Measurements from ENCODE around the gene ESYT3. TPM values are rescaled to one million over a fixed set of nuclear protein-coding genes. Genes with fewer than 3 reads are reported as not detected.

The ESYT3 gene
- total RNA-seq, 2 experiments from 2014 or later: 0.22 TPM; not detected in 1

GRCh38 chr3:138400651-138401070, 33.8 kb upstream of the ESYT3 start:
- no peaks in the 10 kb centered on the region for H3K4me1 Mint-ChIP-seq (ENCODE audit: low read depth)
- H3K9me3 Mint-ChIP-seq: no peaks in the 10 kb centered on the region
- intact Hi-C loops (cut with DNase I, micrococcal nuclease): no loop called here
- no peaks in the 10 kb centered on the region for H3K36me3 ChIP-seq (ENCODE audit: insufficient read depth, low read length)
- ChIA-PET CTCF (no interaction called here), POLR2A (no interaction called here)
- H3K4me1 ChIP-seq (ENCODE audit: insufficient read depth, low read length): no peaks in the 10 kb centered on the region
- H3K4me3 Mint-ChIP-seq: no peak overlapping the region
- H3K27me3 ChIP-seq (ENCODE audit: control insufficient read depth in 1 of 2, insufficient read depth in 2 of 2, low read length in 2 of 2): no peaks in the 10 kb centered on the region
- H3K27me3 Mint-ChIP-seq: peaks cover 4% of the 10 kb centered on the region
- no peak overlapping the region for H3K27ac ChIP-seq (ENCODE audit: low read depth in 1 of 2, low read length in 2 of 2)
- ATAC-seq (ENCODE audit: poor library complexity): no peak
- H3K9me3 ChIP-seq (ENCODE audit: control insufficient read depth in 1 of 2, insufficient read depth in 1 of 2, low read length in 2 of 2): no peaks in the 10 kb centered on the region
- no peaks in the 10 kb centered on the region for H3K36me3 Mint-ChIP-seq (ENCODE audit: low read depth)
- H3K27ac Mint-ChIP-seq: no peak overlapping the region
- DNase-seq: no peak
- no peak overlapping the region for H3K4me3 ChIP-seq (ENCODE audit: low read length)
- TF ChIP-seq, protein P1, sequence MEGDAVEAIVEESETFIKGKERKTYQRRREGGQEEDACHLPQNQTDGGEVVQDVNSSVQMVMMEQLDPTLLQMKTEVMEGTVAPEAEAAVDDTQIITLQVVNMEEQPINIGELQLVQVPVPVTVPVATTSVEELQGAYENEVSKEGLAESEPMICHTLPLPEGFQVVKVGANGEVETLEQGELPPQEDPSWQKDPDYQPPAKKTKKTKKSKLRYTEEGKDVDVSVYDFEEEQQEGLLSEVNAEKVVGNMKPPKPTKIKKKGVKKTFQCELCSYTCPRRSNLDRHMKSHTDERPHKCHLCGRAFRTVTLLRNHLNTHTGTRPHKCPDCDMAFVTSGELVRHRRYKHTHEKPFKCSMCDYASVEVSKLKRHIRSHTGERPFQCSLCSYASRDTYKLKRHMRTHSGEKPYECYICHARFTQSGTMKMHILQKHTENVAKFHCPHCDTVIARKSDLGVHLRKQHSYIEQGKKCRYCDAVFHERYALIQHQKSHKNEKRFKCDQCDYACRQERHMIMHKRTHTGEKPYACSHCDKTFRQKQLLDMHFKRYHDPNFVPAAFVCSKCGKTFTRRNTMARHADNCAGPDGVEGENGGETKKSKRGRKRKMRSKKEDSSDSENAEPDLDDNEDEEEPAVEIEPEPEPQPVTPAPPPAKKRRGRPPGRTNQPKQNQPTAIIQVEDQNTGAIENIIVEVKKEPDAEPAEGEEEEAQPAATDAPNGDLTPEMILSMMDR (IDR thresholded peaks at IDR 0.05): no peak

DNA sequence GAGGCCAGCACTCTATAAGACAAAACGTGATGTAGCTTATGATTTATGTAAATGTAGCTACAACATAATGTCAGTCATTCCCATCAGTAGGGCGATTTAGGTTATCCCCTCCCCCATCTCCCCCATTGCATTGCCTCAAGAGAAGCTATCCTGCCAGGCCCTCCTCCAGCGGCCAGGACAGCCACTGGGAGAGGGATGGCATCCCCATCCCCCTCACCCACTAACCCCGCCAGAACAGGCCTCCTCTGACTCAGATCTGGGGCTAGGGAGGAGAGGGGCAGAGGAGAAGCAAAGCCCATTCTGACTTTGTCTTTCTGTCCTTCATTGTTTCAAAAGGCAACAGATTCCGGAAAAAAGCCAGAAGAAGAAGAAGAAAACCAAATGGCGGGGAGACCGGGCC, 32.6 kb upstream of the ESYT3 start:
- POLR2A ChIA-PET: no interaction called here
- no peaks in the 10 kb centered on the region for H3K9me3 Mint-ChIP-seq
- Histone ChIP-seq H3K27me3 (ENCODE audit: control insufficient read depth in 1 of 2, insufficient read depth in 2 of 2, low read length in 2 of 2) (no peaks in the 10 kb centered on the region), H3K9me3 (ENCODE audit: control insufficient read depth in 1 of 2, insufficient read depth in 1 of 2, low read length in 2 of 2) (no peaks in the 10 kb centered on the region), H3K4me1 (ENCODE audit: insufficient read depth, low read length) (no peaks in the 10 kb centered on the region), H3K4me3 (ENCODE audit: low read length) (no peak overlapping the region), H3K27ac (ENCODE audit: low read depth in 1 of 2, low read length in 2 of 2) (no peak overlapping the region), H3K36me3 (ENCODE audit: insufficient read depth, low read length) (no peaks in the 10 kb centered on the region)
- no peak for DNase-seq
- H3K36me3 Mint-ChIP-seq (ENCODE audit: low read depth): no peaks in the 10 kb centered on the region
- CTCF ChIA-PET: no interaction called here
- TF ChIP-seq, protein P1 (IDR thresholded peaks at IDR 0.05): no peak
- no peak for ATAC-seq (ENCODE audit: poor library complexity)
- no peaks in the 10 kb centered on the region for H3K4me1 Mint-ChIP-seq (ENCODE audit: low read depth)
- H3K27me3 Mint-ChIP-seq: peaks cover 8% of the 10 kb centered on the region
- no peak overlapping the region for H3K4me3 Mint-ChIP-seq
- intact Hi-C loops (cut with DNase I, micrococcal nuclease): no loop called here
- H3K27ac Mint-ChIP-seq: no peak overlapping the region

GRCh38 chr3:138404121-138404520, 30.3 kb upstream of the ESYT3 start:
- Mint-ChIP-seq H3K4me1 (ENCODE audit: low read depth) (no peaks in the 10 kb centered on the region), H3K9me3 (no peaks in the 10 kb centered on the region), H3K27ac (no peak overlapping the region), H3K27me3 (peaks cover 8% of the 10 kb centered on the region), H3K36me3 (ENCODE audit: low read depth) (no peaks in the 10 kb centered on the region), H3K4me3 (no peak overlapping the region)
- H3K4me1 ChIP-seq (ENCODE audit: insufficient read depth, low read length): no peaks in the 10 kb centered on the region
- H3K27ac ChIP-seq (ENCODE audit: low read depth in 1 of 2, low read length in 2 of 2): no peak overlapping the region
- TF ChIP-seq, protein P1 (IDR thresholded peaks at IDR 0.05): no peak
- no peaks in the 10 kb centered on the region for H3K36me3 ChIP-seq (ENCODE audit: insufficient read depth, low read length)
- no peak overlapping the region for H3K4me3 ChIP-seq (ENCODE audit: low read length)
- intact Hi-C loops (cut with DNase I, micrococcal nuclease): no loop called here
- DNase-seq: no peak
- no peak for ATAC-seq (ENCODE audit: poor library complexity)
- CTCF ChIA-PET: no interaction called here
- POLR2A ChIA-PET: no interaction called here
- no peaks in the 10 kb centered on the region for H3K27me3 ChIP-seq (ENCODE audit: control insufficient read depth in 1 of 2, insufficient read depth in 2 of 2, low read length in 2 of 2)
- no peaks in the 10 kb centered on the region for H3K9me3 ChIP-seq (ENCODE audit: control insufficient read depth in 1 of 2, insufficient read depth in 1 of 2, low read length in 2 of 2)

Measured in CD4-positive, alpha-beta T cell (primary cell).